Measurements from ENCODE around the gene PLEKHM1. TPM values are rescaled to one million over a fixed set of nuclear protein-coding genes. Genes with fewer than 3 reads are reported as not detected.
"Not testable (repeated sequence)": the region's sequence is repeated elsewhere in the genome, so short reads cannot be mapped to it uniquely, and the experiment has no call there.

The PLEKHM1 gene
- total and polyA plus RNA-seq, 8 donors = 13.3 to 30.7 (median 16.0) TPM

DNA sequence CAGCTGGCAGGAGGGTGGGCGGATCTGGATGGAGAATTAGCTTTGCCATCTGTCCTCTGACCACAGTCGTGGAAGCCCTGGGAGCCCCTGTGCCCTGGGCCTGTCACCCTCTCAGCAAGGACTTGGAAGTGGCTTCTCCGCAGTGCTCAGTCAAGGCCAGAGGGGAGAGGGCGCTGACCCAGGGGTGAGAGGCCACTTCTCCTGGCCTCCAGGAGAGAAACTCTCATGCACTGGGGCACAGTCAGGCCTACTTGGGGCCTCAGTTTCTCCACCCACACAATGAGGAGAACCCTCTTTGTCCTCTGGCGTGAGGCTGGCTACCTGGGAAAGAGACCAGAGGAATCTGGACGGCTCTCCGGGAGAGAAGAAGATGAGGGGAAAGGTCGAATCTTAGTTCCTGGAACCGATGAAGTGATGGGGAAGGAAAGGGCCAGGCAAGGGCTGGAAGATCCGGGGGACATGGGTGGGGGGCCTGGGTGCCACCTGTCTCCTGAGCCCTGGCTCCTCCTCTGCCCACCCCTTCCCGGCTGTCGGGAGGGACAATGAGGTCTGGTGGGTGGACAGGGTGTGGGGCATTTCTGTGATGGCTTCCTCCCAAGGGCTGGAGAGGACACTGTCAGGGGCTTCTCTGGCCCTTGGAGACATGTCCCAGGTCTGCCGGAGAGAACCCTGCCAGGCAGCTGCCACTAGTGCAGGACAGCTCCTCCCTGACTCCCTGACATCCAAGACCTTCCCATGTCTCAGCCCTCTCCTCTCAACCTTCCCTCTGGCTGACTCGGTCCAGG is 48.8 kb downstream of the PLEKHM1 start:
- intact Hi-C loops (cut with DNase I) = no loop called here
- Histone ChIP-seq H3K27ac (no peak overlapping the region), H3K9me3 (no peaks in the 10 kb centered on the region), H3K4me3 (no peak overlapping the region), H3K36me3 (peaks cover 0 to 4% (median 0%) of the 10 kb centered on the region in 3 donors), H3K4me1 (no peaks in the 10 kb centered on the region), H3K27me3 (no peaks in the 10 kb centered on the region)
- WGBS, 2 donors = 85 to 87% methylated on average over 12 to 14 of the region's 14 CpGs
- TF ChIP-seq, protein P1, sequence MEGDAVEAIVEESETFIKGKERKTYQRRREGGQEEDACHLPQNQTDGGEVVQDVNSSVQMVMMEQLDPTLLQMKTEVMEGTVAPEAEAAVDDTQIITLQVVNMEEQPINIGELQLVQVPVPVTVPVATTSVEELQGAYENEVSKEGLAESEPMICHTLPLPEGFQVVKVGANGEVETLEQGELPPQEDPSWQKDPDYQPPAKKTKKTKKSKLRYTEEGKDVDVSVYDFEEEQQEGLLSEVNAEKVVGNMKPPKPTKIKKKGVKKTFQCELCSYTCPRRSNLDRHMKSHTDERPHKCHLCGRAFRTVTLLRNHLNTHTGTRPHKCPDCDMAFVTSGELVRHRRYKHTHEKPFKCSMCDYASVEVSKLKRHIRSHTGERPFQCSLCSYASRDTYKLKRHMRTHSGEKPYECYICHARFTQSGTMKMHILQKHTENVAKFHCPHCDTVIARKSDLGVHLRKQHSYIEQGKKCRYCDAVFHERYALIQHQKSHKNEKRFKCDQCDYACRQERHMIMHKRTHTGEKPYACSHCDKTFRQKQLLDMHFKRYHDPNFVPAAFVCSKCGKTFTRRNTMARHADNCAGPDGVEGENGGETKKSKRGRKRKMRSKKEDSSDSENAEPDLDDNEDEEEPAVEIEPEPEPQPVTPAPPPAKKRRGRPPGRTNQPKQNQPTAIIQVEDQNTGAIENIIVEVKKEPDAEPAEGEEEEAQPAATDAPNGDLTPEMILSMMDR (IDR thresholded peaks at IDR 0.05) = no peak
- peak in 1 of 6 donors; percentile 34 for DNase-seq
- no peak for FAIRE-seq
- ATAC-seq = no peak

DNA sequence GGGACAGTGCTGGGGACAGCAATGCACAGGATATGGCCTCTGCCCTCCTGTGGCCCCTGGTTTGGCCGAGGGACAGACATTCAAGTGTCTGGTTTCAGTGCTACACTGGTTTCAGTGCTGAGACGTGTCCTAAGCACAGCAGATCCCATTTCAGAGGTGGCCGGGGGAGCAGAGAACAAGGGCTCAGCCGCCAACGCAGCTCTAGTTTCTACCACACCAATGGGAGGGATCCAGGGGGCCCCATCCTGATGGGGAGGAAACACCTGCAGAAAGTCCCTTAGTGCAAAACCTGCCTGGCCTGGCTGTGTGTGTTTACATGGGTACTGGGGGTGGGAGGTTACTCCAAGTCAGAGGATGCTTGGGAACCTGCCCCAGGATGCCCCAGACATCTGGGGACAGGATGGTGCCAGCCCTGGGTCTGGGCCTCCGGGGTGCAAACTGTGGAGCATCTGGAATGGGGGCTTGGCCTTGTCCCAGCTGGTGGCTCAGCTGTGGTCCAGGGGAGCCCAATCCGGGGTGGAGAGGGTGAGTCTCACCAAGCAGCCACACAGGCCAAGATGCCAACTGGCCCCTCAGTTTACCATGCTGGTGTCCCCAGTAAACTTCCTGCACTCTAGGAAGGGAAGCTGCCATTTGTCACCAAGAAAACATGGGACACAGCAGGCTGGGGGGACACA is 49.5 kb downstream of the PLEKHM1 start:
- H3K9me3 ChIP-seq; H3K4me3 ChIP-seq; FAIRE-seq; ATAC-seq; H3K36me3 ChIP-seq; H3K27me3 ChIP-seq; H3K4me1 ChIP-seq; intact Hi-C loops (cut with DNase I): not testable (repeated sequence)
- DNase-seq = peak in 1 of 6 donors; percentile 34
- H3K27ac ChIP-seq = peak overlapping the region in 1 of 4 donors; percentile 50
- WGBS, 2 donors = 80 to 84% methylated on average over 7 of the region's 7 CpGs

DNA sequence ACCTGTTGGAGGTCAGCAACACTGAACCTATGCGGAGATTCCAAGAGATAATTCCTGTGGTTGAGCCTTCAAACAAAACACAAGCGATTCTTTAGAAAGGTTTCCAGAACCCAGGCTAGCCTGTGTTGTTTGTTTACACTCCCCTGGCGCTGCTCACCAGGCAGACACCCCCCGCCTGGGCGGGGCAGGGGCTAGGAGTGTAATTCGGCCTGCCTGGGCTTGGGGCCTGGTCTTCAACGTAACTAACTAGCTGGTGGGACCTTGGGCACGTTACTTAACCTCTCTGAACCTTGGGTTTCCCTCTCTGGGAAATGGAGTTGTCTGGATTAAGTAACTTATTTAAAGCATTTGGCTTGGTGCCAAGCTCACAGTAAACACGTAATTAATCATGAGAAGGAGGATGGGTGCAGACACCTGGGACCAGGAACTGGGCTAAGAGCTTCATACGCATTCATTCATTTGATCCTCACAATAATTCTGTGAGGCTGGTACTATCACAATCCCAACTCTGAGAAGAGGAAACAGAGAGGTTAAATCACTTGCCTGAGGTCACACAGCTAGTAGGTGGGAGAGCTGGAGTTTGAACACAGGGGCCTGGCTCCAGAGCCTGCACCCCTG is 50.3 kb downstream of the PLEKHM1 start:
- Histone ChIP-seq H3K27me3 (no peaks in the 10 kb centered on the region), H3K4me1 (no peaks in the 10 kb centered on the region), H3K4me3 (no peak overlapping the region), H3K27ac (peak overlapping the region in 1 of 4 donors; percentile 50), H3K9me3 (no peaks in the 10 kb centered on the region), H3K36me3 (peaks cover 0 to 5% (median 0%) of the 10 kb centered on the region in 3 donors)
- intact Hi-C loops (cut with DNase I) = no loop called here
- DNase-seq (no peak), FAIRE-seq (no peak), ATAC-seq (peak; percentile 17 to 68 (median 41))
- TF ChIP-seq, protein P1 (IDR thresholded peaks at IDR 0.05) = no peak
- 48 to 56% methylated on average over 10 of the region's 10 CpGs for WGBS, 2 donors

DNA sequence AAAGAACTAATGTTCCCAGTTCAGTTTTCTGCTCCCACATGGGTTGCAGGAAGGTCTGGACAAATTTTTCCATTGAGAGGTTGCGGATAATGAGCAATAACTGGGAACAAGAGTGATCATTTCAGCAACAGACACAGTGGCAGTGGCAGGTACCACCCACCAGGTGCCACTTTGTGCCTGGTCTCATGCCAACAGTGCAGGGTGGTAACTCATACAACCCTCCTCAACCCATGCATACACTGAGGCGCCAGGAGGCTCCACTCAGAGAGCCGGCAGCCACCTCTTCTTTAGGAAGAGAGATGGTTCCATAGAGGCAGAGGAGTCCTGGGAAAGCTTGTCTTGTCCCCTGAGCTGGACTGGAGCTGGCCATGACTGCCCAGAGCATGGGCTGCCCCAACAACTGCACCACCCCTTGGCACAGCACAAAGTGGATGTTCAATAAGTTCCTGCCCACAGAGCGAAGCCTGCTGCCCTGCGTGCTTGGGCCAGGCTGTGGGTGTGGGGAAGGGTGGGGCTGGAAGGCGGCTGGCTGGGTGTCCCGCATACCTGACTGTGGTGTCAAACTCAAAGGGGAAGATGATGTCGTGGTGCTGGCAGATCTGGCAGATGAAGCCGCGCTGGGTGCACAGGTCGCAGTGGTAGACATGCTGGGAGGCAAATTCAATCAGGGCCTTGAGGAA is 51.5 kb downstream of the PLEKHM1 start:
- intact Hi-C loops (cut with DNase I) = no loop called here
- Histone ChIP-seq H3K27me3 (no peaks in the 10 kb centered on the region), H3K9me3 (no peaks in the 10 kb centered on the region), H3K36me3 (peaks cover 0 to 5% (median 0%) of the 10 kb centered on the region in 3 donors), H3K27ac (no peak overlapping the region), H3K4me3 (no peak overlapping the region), H3K4me1 (no peaks in the 10 kb centered on the region)
- peak in 3 of 4 donors; percentile 22 to 33 (median 23) for ATAC-seq
- peak in 1 of 6 donors; percentile 48 for DNase-seq
- TF ChIP-seq, protein P1 (IDR thresholded peaks at IDR 0.05) = no peak
- no peak for FAIRE-seq
- WGBS, 2 donors = 94% methylated on average over 11 of the region's 11 CpGs
